HepG2 (cell line): ENCODE results near the gene RNASE13. TPM values are rescaled to one million over a fixed set of nuclear protein-coding genes. Genes with fewer than 3 reads are reported as not detected.

Experiments used
- ASH2L ChIP-seq: fragments of 300-600, 200-600 bp; sonication (generic); IDR thresholded peaks from 2 replicates; pipeline ENCODE4 v1.7.0; 2017; ENCODE audit warnings: low read depth, mild to moderate bottlenecking, moderate library complexity, mixed read lengths, low read length; ENCODE audit not compliant: insufficient read length
- CEBPB ChIP-seq: IDR thresholded peaks from 2 replicates; pipeline ENCODE4 v1.6.1; 2011; ENCODE audit warnings: low read depth, low read length, improper control_type of control experiment, borderline replicate concordance
- DNMT1 ChIP-seq: sonication (generic); formaldehyde crosslinking; IDR thresholded peaks from 2 replicates; pipeline ENCODE4 v1.5.1; 2020; ENCODE audit warnings: mild to moderate bottlenecking, missing genetic modification reagents
- FOXK2 ChIP-seq: fragments of 450-650 bp; IDR thresholded peaks from 2 replicates; pipeline ENCODE4 v1.6.1; 2016
- HDAC1 ChIP-seq: sonication (generic); formaldehyde crosslinking; IDR thresholded peaks from 2 replicates; pipeline ENCODE4 v1.5.1; 2020; ENCODE audit warnings: mild to moderate bottlenecking, missing genetic modification reagents
- HNRNPLL ChIP-seq: fragments of 200-400 bp; formaldehyde crosslinking; IDR thresholded peaks from 2 replicates; pipeline ENCODE4 v1.6.1; 2017; ENCODE audit warnings: mild to moderate bottlenecking, low read depth, low read length; ENCODE audit not compliant: poor library complexity, severe bottlenecking
- KLF9 ChIP-seq: IDR thresholded peaks from 2 replicates; pipeline ENCODE4 v1.6.1; 2016; ENCODE audit warnings: low read depth
- LCORL ChIP-seq, 2 experiments: fragments of 450-650 bp in 1 of 2; sonication (generic) in 1 of 2; formaldehyde crosslinking in 1 of 2; IDR thresholded peaks; 2 replicates each; pipeline versions ENCODE4 v1.5.0 to v1.6.1; 2017 to 2020; ENCODE audit warnings: antibody characterized with exemption in 1 of 2, missing genetic modification reagents in 1 of 2
- MAFG ChIP-seq: sonication (generic); formaldehyde crosslinking; IDR thresholded peaks from 2 replicates; pipeline ENCODE4 v1.5.1; 2020; ENCODE audit warnings: mild to moderate bottlenecking, missing genetic modification reagents
- NCOR1 ChIP-seq: fragments of 200-600 bp; sonication (generic); IDR thresholded peaks from 2 replicates; pipeline ENCODE4 v1.7.0; 2017; ENCODE audit warnings: antibody characterized with exemption, low read length, borderline replicate concordance
- NFRKB ChIP-seq: fragments of 450-650 bp; IDR thresholded peaks from 2 replicates; pipeline ENCODE4 v1.6.1; 2017
- PCBP1 ChIP-seq: fragments of 200-400 bp; formaldehyde crosslinking; IDR thresholded peaks from 2 replicates; pipeline ENCODE4 v1.6.1; 2017; ENCODE audit warnings: mild to moderate bottlenecking, low read depth, low read length, borderline replicate concordance
- SNAPC2 ChIP-seq: sonication (generic); formaldehyde crosslinking; IDR thresholded peaks from 2 replicates; pipeline ENCODE4 v1.8.1; 2022; ENCODE audit warnings: mild to moderate bottlenecking, missing genetic modification reagents
- SSRP1 ChIP-seq: IDR thresholded peaks from 2 replicates; pipeline ENCODE4 v1.6.1; 2016; ENCODE audit warnings: control low read depth
- ZFP37 ChIP-seq: sonication (generic); formaldehyde crosslinking; IDR thresholded peaks from 2 replicates; pipeline ENCODE4 v1.4.0; 2020; ENCODE audit warnings: missing genetic modification reagents, borderline replicate concordance
- ZNF138 ChIP-seq: sonication (generic); formaldehyde crosslinking; IDR thresholded peaks from 2 replicates; pipeline ENCODE4 v1.5.0; 2020; ENCODE audit warnings: mild to moderate bottlenecking, low read depth, missing genetic modification reagents
- ZNF343 ChIP-seq: sonication (generic); formaldehyde crosslinking; IDR thresholded peaks from 2 replicates; pipeline ENCODE4 v1.4.0; 2020; ENCODE audit warnings: mild to moderate bottlenecking, missing genetic modification reagents
- ZNF747 ChIP-seq: sonication (generic); formaldehyde crosslinking; IDR thresholded peaks from 2 replicates; pipeline ENCODE4 v1.8.1; 2023; ENCODE audit warnings: missing genetic modification reagents, mild to moderate bottlenecking, borderline replicate concordance
- polyA plus RNA-seq, 8 experiments: library from polyadenylated mRNA; depleted of rRNA in 3 of 8; stranded (reverse) in 7 of 8; unstranded in 1 of 8; fragments of >200 nt; fragmentation: Illumina TruSeq in 4 of 8; extraction: Trizol in 4 of 8; gene quantifications; 2 replicates each; pipeline versions ENCODE4 v1.2.1 to v1.2.3, GENCODE V29; 2011 to 2016; ENCODE audit warnings: low read depth in 4 of 8, missing spikeins in 1 of 8, mixed read lengths in 1 of 8; ENCODE audit not compliant: insufficient read depth in 1 of 8
- total RNA-seq, 5 experiments: library from RNA; depleted of rRNA; stranded (reverse); fragments of >200 nt; fragmentation: Illumina TruSeq; extraction: Trizol; gene quantifications; 2 replicates each; pipeline ENCODE4 v1.2.3, GENCODE V29; 2016; ENCODE audit warnings: low read depth in 1 of 5
- TF ChIP-seq, protein P1 (sequence below): IDR thresholded peaks from 2 replicates; pipeline ENCODE4 v1.6.1; 2016; ENCODE audit warnings: control low read depth
- TF ChIP-seq, protein P2 (sequence below): sonication (generic); formaldehyde crosslinking; IDR thresholded peaks from 2 replicates; pipeline ENCODE4 v1.4.0; 2020; ENCODE audit warnings: mild to moderate bottlenecking, low read depth, missing genetic modification reagents
- TF ChIP-seq, protein P3 (sequence below): sonication (generic); formaldehyde crosslinking; IDR thresholded peaks from 2 replicates; pipeline ENCODE4 v1.4.0; 2020; ENCODE audit warnings: missing genetic modification reagents
- TF ChIP-seq, protein P4 (sequence below): sonication (generic); formaldehyde crosslinking; IDR thresholded peaks from 2 replicates; pipeline ENCODE4 v1.5.1; 2020; ENCODE audit warnings: mild to moderate bottlenecking, missing genetic modification reagents, moderate library complexity

The RNASE13 gene
- total and polyA plus RNA-seq, 2 of the 13 experiments (the other 11 are each of a cell fraction or from before 2014, with no cell fraction given) = 1.0 TPM; not detected in 1

DNA sequence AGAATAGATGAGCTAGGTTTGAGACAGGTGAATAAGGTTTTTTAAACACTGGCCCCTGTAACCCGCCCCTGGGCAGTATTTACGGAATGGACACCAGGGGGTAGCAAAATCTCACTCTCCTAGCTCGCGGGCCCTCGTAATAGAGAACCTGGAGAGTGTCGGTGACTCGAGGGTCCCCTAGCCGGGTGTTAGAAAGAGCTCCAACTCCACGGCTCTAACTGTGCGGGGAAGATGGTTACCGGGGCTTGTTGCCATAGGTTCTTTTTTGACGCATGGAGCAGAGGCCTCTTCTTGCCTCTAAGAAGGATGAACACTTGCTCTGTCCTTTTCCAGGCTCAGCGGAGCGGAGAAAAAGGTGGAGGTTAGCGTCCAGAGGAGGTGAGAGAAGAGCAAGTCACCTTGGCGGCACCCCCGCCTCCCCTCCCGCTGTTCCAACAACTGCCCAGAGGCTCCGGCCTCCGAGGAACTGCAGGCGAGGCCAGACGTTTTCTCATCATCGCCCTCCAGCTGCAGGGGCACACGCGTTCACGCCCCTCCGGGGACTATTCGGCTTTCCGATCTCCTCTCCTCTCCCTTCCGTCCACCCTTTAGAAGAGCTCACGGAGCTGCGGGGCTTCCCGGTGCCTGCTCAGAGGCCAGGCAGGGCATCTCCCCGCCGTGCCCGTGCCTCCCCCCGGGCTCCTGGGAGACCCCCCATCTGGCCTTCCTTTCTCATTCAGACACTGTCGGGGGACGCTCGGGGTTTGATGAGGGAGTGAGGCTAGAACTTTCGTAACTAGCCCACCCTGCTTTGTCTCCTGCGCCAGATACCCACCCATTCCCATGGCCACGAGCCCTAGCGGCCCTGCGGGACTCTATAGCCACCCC is 34.1 kb upstream of the RNASE13 start (continued):
- TF ChIP-seq, protein P1, sequence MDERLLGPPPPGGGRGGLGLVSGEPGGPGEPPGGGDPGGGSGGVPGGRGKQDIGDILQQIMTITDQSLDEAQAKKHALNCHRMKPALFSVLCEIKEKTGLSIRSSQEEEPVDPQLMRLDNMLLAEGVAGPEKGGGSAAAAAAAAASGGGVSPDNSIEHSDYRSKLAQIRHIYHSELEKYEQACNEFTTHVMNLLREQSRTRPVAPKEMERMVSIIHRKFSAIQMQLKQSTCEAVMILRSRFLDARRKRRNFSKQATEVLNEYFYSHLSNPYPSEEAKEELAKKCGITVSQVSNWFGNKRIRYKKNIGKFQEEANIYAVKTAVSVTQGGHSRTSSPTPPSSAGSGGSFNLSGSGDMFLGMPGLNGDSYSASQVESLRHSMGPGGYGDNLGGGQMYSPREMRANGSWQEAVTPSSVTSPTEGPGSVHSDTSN (CRISPR knock-in tag) = no peak
- TF ChIP-seq ASH2L (peak; percentile 59), LCORL (IDR thresholded peaks at IDR 0.05) (no peak), LCORL (CRISPR knock-in tag; IDR thresholded peaks at IDR 0.05) (no peak; the same call in 1 of the 2 replicates), HNRNPLL (no peak), SNAPC2 (CRISPR knock-in tag) (no peak), HDAC1 (no peak), DNMT1 (CRISPR knock-in tag) (no peak), ZNF138 (no peak), ZNF343 (CRISPR knock-in tag) (0 out of 2 replicates have a peak, but pooled peaks have one; percentile 20), ZNF747 (CRISPR knock-in tag) (no peak), PCBP1 (no peak; the same call in 1 of the 2 replicates), ZFP37 (CRISPR knock-in tag) (0 out of 2 replicates have a peak, but pooled peaks have one; percentile 49), NFRKB (no peak), KLF9 (CRISPR knock-in tag) (no peak), SSRP1 (0 out of 2 replicates have a peak, but pooled peaks have one; percentile 57), MAFG (CRISPR knock-in tag) (no peak), CEBPB (no peak), NCOR1 (peak; percentile 13; the same call in 1 of the 2 replicates), FOXK2 (no peak)
- TF ChIP-seq, protein P2, sequence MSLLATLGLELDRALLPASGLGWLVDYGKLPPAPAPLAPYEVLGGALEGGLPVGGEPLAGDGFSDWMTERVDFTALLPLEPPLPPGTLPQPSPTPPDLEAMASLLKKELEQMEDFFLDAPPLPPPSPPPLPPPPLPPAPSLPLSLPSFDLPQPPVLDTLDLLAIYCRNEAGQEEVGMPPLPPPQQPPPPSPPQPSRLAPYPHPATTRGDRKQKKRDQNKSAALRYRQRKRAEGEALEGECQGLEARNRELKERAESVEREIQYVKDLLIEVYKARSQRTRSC (CRISPR knock-in tag) = no peak
- TF ChIP-seq, protein P3, sequence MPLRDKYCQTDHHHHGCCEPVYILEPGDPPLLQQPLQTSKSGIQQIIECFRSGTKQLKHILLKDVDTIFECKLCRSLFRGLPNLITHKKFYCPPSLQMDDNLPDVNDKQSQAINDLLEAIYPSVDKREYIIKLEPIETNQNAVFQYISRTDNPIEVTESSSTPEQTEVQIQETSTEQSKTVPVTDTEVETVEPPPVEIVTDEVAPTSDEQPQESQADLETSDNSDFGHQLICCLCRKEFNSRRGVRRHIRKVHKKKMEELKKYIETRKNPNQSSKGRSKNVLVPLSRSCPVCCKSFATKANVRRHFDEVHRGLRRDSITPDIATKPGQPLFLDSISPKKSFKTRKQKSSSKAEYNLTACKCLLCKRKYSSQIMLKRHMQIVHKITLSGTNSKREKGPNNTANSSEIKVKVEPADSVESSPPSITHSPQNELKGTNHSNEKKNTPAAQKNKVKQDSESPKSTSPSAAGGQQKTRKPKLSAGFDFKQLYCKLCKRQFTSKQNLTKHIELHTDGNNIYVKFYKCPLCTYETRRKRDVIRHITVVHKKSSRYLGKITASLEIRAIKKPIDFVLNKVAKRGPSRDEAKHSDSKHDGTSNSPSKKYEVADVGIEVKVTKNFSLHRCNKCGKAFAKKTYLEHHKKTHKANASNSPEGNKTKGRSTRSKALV (CRISPR knock-in tag) = peak; percentile 51; the same call in 1 of the 2 replicates
- TF ChIP-seq, protein P4, sequence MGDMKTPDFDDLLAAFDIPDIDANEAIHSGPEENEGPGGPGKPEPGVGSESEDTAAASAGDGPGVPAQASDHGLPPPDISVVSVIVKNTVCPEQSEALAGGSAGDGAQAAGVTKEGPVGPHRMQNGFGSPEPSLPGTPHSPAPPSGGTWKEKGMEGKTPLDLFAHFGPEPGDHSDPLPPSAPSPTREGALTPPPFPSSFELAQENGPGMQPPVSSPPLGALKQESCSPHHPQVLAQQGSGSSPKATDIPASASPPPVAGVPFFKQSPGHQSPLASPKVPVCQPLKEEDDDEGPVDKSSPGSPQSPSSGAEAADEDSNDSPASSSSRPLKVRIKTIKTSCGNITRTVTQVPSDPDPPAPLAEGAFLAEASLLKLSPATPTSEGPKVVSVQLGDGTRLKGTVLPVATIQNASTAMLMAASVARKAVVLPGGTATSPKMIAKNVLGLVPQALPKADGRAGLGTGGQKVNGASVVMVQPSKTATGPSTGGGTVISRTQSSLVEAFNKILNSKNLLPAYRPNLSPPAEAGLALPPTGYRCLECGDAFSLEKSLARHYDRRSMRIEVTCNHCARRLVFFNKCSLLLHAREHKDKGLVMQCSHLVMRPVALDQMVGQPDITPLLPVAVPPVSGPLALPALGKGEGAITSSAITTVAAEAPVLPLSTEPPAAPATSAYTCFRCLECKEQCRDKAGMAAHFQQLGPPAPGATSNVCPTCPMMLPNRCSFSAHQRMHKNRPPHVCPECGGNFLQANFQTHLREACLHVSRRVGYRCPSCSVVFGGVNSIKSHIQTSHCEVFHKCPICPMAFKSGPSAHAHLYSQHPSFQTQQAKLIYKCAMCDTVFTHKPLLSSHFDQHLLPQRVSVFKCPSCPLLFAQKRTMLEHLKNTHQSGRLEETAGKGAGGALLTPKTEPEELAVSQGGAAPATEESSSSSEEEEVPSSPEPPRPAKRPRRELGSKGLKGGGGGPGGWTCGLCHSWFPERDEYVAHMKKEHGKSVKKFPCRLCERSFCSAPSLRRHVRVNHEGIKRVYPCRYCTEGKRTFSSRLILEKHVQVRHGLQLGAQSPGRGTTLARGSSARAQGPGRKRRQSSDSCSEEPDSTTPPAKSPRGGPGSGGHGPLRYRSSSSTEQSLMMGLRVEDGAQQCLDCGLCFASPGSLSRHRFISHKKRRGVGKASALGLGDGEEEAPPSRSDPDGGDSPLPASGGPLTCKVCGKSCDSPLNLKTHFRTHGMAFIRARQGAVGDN (CRISPR knock-in tag) = peak; percentile 76
